ENCODE results near the gene FAM90A1. TPM values are rescaled to one million over a fixed set of nuclear protein-coding genes. Genes with fewer than 3 reads are reported as not detected.
"Not testable (repeated sequence)": the region's sequence is repeated elsewhere in the genome, so short reads cannot be mapped to it uniquely, and the experiment has no call there.

Gene FAM90A1
- total and polyA plus RNA-seq, 4 donors, result 0.22 to 8.7 (median 5.3) TPM; not detected in 1

GRCh38 chr12:8179989-8180585 is 47.3 kb downstream of the FAM90A1 start:
- DNase-seq (ENCODE audit: low read depth in 4 of 6, low spot score in 6 of 6), result peak; percentile 21 to 92 (median 64)
- H3K4me1 ChIP-seq (ENCODE audit: control insufficient read depth, insufficient read depth, low read length); H3K9me3 ChIP-seq (ENCODE audit: control insufficient read depth, insufficient read depth, low read length); H3K27ac ChIP-seq (ENCODE audit: low read depth, low read length); H3K27me3 ChIP-seq (ENCODE audit: control insufficient read depth, insufficient read depth, low read length); H3K36me3 ChIP-seq (ENCODE audit: control insufficient read depth, insufficient read depth, low read length): not testable (repeated sequence)
- WGBS (ENCODE audit: insufficient coverage), result 0% methylated on average over 26 of the region's 43 CpGs
- H3K4me3 ChIP-seq (ENCODE audit: low read depth, low read length), result peak overlapping the region; percentile 56

GRCh38 chr12:8172911-8173310 is 54.5 kb downstream of the FAM90A1 start:
- not testable (repeated sequence) for H3K27ac ChIP-seq (ENCODE audit: low read depth, low read length); H3K36me3 ChIP-seq (ENCODE audit: control insufficient read depth, insufficient read depth, low read length); H3K27me3 ChIP-seq (ENCODE audit: control insufficient read depth, insufficient read depth, low read length); DNase-seq (ENCODE audit: low read depth in 4 of 6, low spot score in 6 of 6); H3K4me1 ChIP-seq (ENCODE audit: control insufficient read depth, insufficient read depth, low read length); H3K9me3 ChIP-seq (ENCODE audit: control insufficient read depth, insufficient read depth, low read length); H3K4me3 ChIP-seq (ENCODE audit: low read depth, low read length)
- no CpG with 5 or more reads among the region's 2 CpGs for WGBS (ENCODE audit: insufficient coverage)

Other genes with a start within 250 kb of the FAM90A1 start
- 10 to 100 TPM in 1 of 2 donors, 1 to 10 TPM in 1; 9.5 to 11.6 TPM for gene FOXJ2, start 194.9 kb downstream of the FAM90A1 start, total RNA-seq
- gene FOXJ2, start 194.9 kb downstream of the FAM90A1 start, polyA plus RNA-seq (ENCODE audit: insufficient read length in 2 of 2), result 10 to 100 TPM; 17.8 to 18.7 TPM
- 10 to 100 TPM in 1 of 2 donors, 1 to 10 TPM in 1; 6.0 to 14.8 TPM for gene C3AR1, start 161.3 kb downstream of the FAM90A1 start, total RNA-seq
- 1 to 10 TPM; 3.8 to 6.9 TPM for gene C3AR1, start 161.3 kb downstream of the FAM90A1 start, polyA plus RNA-seq (ENCODE audit: insufficient read length in 2 of 2)
- 100 to 1,000 TPM in 1 of 2 donors, 10 to 100 TPM in 1; 82.9 to 132 TPM for gene NECAP1, start 145.3 kb downstream of the FAM90A1 start, total RNA-seq
- gene NECAP1, start 145.3 kb downstream of the FAM90A1 start, polyA plus RNA-seq (ENCODE audit: insufficient read length in 2 of 2), result 100 to 1,000 TPM; 134 to 151 TPM
- 1 to 10 TPM; 2.9 to 3.0 TPM for gene CLEC4A, start 104.0 kb downstream of the FAM90A1 start, total RNA-seq
- 1 to 10 TPM; 3.7 to 4.0 TPM for gene CLEC4A, start 104.0 kb downstream of the FAM90A1 start, polyA plus RNA-seq (ENCODE audit: insufficient read length in 2 of 2)
- gene ZNF705A, start 70.6 kb downstream of the FAM90A1 start, total RNA-seq, result not detected
- gene ZNF705A, start 70.6 kb downstream of the FAM90A1 start, polyA plus RNA-seq (ENCODE audit: insufficient read length in 2 of 2), result under 1 TPM in 1 of 2 donors, not detected in 1; 0.06 TPM
- gene CLEC6A, start 228.3 kb upstream of the FAM90A1 start, total RNA-seq, result under 1 TPM in 1 of 2 donors, not detected in 1; 0.20 TPM
- gene CLEC6A, start 228.3 kb upstream of the FAM90A1 start, polyA plus RNA-seq (ENCODE audit: insufficient read length in 2 of 2), result not detected